Measurements from ENCODE around the gene MPP3.

The MPP3 gene

GRCh38 chr17:43832976-43833829, at the start of gene MPP3 (continued):
- TF ChIP-seq TSHZ1 (tag by site-specific recombination; IDR thresholded peaks at IDR 0.05; ENCODE audit: borderline replicate concordance) = no peak; the same call in 1 of the 2 replicates
- no peak for TF ChIP-seq OVOL3 (tag by site-specific recombination; IDR thresholded peaks at IDR 0.05)
- TF ChIP-seq ZNF394 (tag by site-specific recombination; IDR thresholded peaks at IDR 0.05; ENCODE audit: borderline replicate concordance) = no peak; the same call in 1 of the 2 replicates
- TF ChIP-seq ZNF558 (tag by site-specific recombination; IDR thresholded peaks at IDR 0.05) = no peak
- peak; percentile 18; the same call in 1 of the 2 replicates for TF ChIP-seq ZNF324 (tag by site-specific recombination; IDR thresholded peaks at IDR 0.05)
- no peak for TF ChIP-seq ZNF274 (IDR thresholded peaks at IDR 0.05; ENCODE audit: low read length)
- no peak for TF ChIP-seq ZNF274 (tag by site-specific recombination; IDR thresholded peaks at IDR 0.05; ENCODE audit: borderline replicate concordance)
- no peak for TF ChIP-seq ZNF792 (tag by site-specific recombination; IDR thresholded peaks at IDR 0.05)
- no peak for TF ChIP-seq ZNF184 (tag by site-specific recombination; IDR thresholded peaks at IDR 0.05)
- TF ChIP-seq ZNF416 (tag by site-specific recombination; IDR thresholded peaks at IDR 0.05) = no peak
- no peak for TF ChIP-seq ZNF707 (tag by site-specific recombination; IDR thresholded peaks at IDR 0.05)
- no peak for TF ChIP-seq PRDM6 (tag by site-specific recombination; IDR thresholded peaks at IDR 0.05)
- TF ChIP-seq KLF17 (tag by site-specific recombination; IDR thresholded peaks at IDR 0.05) = no peak
- no peak for TF ChIP-seq ZNF449 (tag by site-specific recombination; IDR thresholded peaks at IDR 0.05)
- no peak for TF ChIP-seq ZNF280D (tag by site-specific recombination; IDR thresholded peaks at IDR 0.05)
- peak; percentile 56 for TF ChIP-seq ZBTB26 (tag by site-specific recombination; optimal IDR thresholded peaks at IDR 0.05)
- no peak for TF ChIP-seq PRDM2 (tag by site-specific recombination; IDR thresholded peaks at IDR 0.05; ENCODE audit: borderline replicate concordance)
- no peak for TF ChIP-seq WT1 (tag by site-specific recombination; IDR thresholded peaks at IDR 0.05)
- no peak for TF ChIP-seq ZNF830 (tag by site-specific recombination; IDR thresholded peaks at IDR 0.05; ENCODE audit: low read depth)
- TF ChIP-seq FEZF1 (tag by site-specific recombination; IDR thresholded peaks at IDR 0.05) = no peak
